Keratinocyte (primary cell): ENCODE measurements around the gene METTL5. TPM values are rescaled to one million over a fixed set of nuclear protein-coding genes. Genes with fewer than 3 reads are reported as not detected.

Experiments
- DNase-seq: peaks from one replicate; pipeline ENCODE4 v3.0.0-alpha.2; 2011; ENCODE audit warnings: low read depth, missing footprints, low spot score
- FAIRE-seq: peaks from 2 replicates; lab custom pipeline; 2011; peaks lifted over from hg19 to GRCh38; lab: Jason Lieb, UNC
- H2AFZ ChIP-seq: 2 replicates; pipeline ENCODE4 v1.6.0; 2012; ENCODE audit warnings: low read length, control low read depth, inconsistent platforms; ENCODE audit not compliant: control insufficient read depth
- H3K27ac ChIP-seq: 2 replicates; pipeline ENCODE4 v1.5.1; 2011; ENCODE audit warnings: low read length; ENCODE audit not compliant: control insufficient read depth, insufficient read depth
- H3K27me3 ChIP-seq: 3 replicates; pipeline ENCODE4 v1.6.0; 2011; ENCODE audit warnings: low read length; ENCODE audit not compliant: control insufficient read depth, insufficient read depth; ENCODE audit errors: extremely low read depth
- H3K36me3 ChIP-seq, 2 experiments: 2 replicates in 1 of 2; 3 replicates in 1 of 2; pipeline ENCODE4 v1.5.1; 2011; ENCODE audit warnings: low read length in 2 of 2, mild to moderate bottlenecking in 1 of 2; ENCODE audit not compliant: control insufficient read depth in 2 of 2, insufficient read depth in 2 of 2; ENCODE audit errors: extremely low read depth in 1 of 2
- H3K4me1 ChIP-seq: 3 replicates; pipeline ENCODE4 v1.5.1; 2011; ENCODE audit warnings: low read length; ENCODE audit not compliant: control insufficient read depth, insufficient read depth; ENCODE audit errors: extremely low read depth
- H3K4me2 ChIP-seq: 3 replicates; pipeline ENCODE4 v1.6.0; 2011; ENCODE audit warnings: low read depth, low read length; ENCODE audit not compliant: control insufficient read depth, insufficient read depth; ENCODE audit errors: extremely low read depth
- H3K4me3 ChIP-seq, 3 experiments: fragments of 200-600 bp in 1 of 3; sonication (generic) in 1 of 3; 2 replicates in 2 of 3; 3 replicates in 1 of 3; pipeline ENCODE4 v1.5.1; 2011 to 2016; ENCODE audit warnings: low read length in 3 of 3, mild to moderate bottlenecking in 3 of 3, control low read depth in 2 of 3, inconsistent platforms in 1 of 3, low read depth in 1 of 3, mixed read lengths in 1 of 3, mixed run types in 1 of 3, moderate library complexity in 1 of 3; ENCODE audit not compliant: control insufficient read depth in 2 of 3, insufficient read depth in 2 of 3; ENCODE audit errors: extremely low read depth in 1 of 3
- H3K79me2 ChIP-seq: 2 replicates; pipeline ENCODE4 v1.6.0; 2012; ENCODE audit warnings: low read length; ENCODE audit not compliant: control insufficient read depth, insufficient read depth
- H3K9ac ChIP-seq: 3 replicates; pipeline ENCODE4 v1.6.0; 2011; ENCODE audit warnings: low read length; ENCODE audit not compliant: control insufficient read depth, insufficient read depth; ENCODE audit errors: extremely low read depth
- H3K9me1 ChIP-seq: 3 replicates; pipeline ENCODE4 v1.6.0; 2011; ENCODE audit warnings: low read length; ENCODE audit not compliant: control insufficient read depth, insufficient read depth; ENCODE audit errors: extremely low read depth
- H3K9me3 ChIP-seq: 2 replicates; pipeline ENCODE4 v1.5.1; 2012; ENCODE audit warnings: low read depth, low read length; ENCODE audit not compliant: control insufficient read depth
- H4K20me1 ChIP-seq: 3 replicates; pipeline ENCODE4 v1.6.0; 2011; ENCODE audit warnings: low read length; ENCODE audit not compliant: control insufficient read depth, insufficient read depth; ENCODE audit errors: extremely low read depth
- EZH2 ChIP-seq: IDR thresholded peaks from one replicate; pipeline ENCODE4 v1.6.1; 2012; ENCODE audit warnings: inconsistent platforms, mild to moderate bottlenecking, low read length, moderate library complexity
- dilution Hi-C: fragments of 300-500 bp; cut with MboI; formaldehyde crosslinking; loops from one replicate; pipeline ENCODE4 v1.7.0; 2020; ENCODE audit warnings: low sequenced_read_pairs; ENCODE audit not compliant: extremely low pct_ligation_motif_present
- polyA plus RNA-seq, 5 experiments: library from polyadenylated mRNA; depleted of rRNA in 3 of 5; stranded (reverse) in 3 of 5; stranded (forward) in 1 of 5; unstranded in 1 of 5; fragments of >200 nt; gene quantifications; 1 replicate in 1 of 5; 2 replicates in 3 of 5; 3 replicates in 1 of 5; pipeline versions ENCODE4 v1.2.1 to v1.2.3, GENCODE V29; 2011 to 2012; ENCODE audit warnings: missing spikeins in 2 of 5, low read depth in 1 of 5, low replicate concordance in 1 of 5
- TF ChIP-seq, protein P1 (sequence below), 3 experiments: IDR thresholded peaks in 1 of 3; conservative IDR thresholded peaks in 1 of 3; optimal IDR thresholded peaks in 1 of 3; 2 replicates in 2 of 3; 3 replicates in 1 of 3; pipeline versions ENCODE3 to v1.5.1; 2011; ENCODE audit warnings: low read length in 3 of 3, mild to moderate bottlenecking in 3 of 3, moderate library complexity in 2 of 3, control low read depth in 1 of 3, inconsistent platforms in 1 of 3; ENCODE audit not compliant: insufficient read depth in 2 of 3; ENCODE audit errors: extremely low read depth in 1 of 3

Gene METTL5
- polyA plus RNA-seq, 1 donor (not counting 4 experiments of a cell fraction or from before 2014, with no cell fraction given) = 119 TPM

DNA sequence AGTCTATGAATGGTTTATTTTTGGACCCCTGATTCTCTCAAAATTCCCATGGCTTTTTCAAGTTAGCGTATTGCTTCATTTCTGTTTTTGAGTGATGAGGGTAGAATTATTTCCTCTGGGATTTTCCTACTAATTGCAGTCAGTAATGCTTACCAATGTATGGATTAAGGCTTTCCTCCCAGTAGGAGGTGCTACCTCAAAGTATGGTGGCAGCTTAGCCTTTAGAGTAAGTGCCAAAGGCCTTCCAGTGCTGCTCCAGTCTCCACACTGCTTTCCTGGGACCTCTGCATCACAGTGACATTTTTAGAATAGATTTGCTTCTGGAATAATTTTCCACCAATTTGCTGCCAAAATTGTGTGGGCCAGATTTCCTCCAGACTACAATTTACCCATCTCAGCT is 42.2 kb downstream of the METTL5 start:
- FAIRE-seq = no peak
- no peaks in the 10 kb centered on the region for H3K4me1 ChIP-seq

DNA sequence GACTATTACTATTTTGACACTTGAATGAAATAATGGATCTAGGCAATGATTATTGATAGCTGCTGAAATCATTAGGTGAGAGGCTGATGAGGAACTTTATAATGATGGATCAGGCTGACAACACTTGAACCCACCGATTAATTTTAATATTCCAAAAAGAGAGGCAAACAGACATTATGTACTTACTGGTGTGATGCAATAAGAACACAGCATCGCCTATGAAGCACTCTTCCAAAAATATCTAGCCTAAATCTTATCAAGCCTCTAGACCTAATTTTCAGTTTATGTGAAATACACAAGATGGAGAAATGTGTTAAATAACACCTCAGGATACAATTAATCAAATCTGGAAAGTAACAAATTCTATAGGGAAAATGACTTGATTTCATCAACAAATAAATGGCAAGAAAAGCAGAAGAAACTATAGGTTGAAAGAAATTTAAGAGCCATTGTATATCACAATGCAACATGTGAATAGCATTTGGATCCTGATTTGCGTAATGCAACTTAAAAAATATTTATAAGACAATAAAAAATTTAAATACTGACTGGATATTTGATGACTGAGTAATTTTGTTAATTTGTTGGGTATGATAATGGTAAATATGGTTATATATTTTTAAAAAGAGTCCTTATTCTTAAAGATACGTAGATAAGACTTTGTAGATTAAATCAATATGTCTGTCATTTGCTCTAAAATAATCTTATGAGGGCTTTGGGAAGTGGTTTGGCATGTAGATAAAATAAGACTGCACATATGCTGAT is 43.3 kb downstream of the METTL5 start:
- dilution Hi-C loops = no loop called here
- Histone ChIP-seq H3K4me2 (no peak overlapping the region), H3K9me1 (no peaks in the 10 kb centered on the region), H2AFZ (no peak overlapping the region), H3K9ac (no peak overlapping the region), H3K36me3 (no peaks in the 10 kb centered on the region), H3K27me3 (no peaks in the 10 kb centered on the region), H3K4me3 (no peak overlapping the region), H3K9me3 (no peaks in the 10 kb centered on the region), H3K27ac (no peak overlapping the region), H3K4me1 (no peaks in the 10 kb centered on the region), H3K79me2 (no peaks in the 10 kb centered on the region), H4K20me1 (no peaks in the 10 kb centered on the region)
- TF ChIP-seq, protein P1, sequence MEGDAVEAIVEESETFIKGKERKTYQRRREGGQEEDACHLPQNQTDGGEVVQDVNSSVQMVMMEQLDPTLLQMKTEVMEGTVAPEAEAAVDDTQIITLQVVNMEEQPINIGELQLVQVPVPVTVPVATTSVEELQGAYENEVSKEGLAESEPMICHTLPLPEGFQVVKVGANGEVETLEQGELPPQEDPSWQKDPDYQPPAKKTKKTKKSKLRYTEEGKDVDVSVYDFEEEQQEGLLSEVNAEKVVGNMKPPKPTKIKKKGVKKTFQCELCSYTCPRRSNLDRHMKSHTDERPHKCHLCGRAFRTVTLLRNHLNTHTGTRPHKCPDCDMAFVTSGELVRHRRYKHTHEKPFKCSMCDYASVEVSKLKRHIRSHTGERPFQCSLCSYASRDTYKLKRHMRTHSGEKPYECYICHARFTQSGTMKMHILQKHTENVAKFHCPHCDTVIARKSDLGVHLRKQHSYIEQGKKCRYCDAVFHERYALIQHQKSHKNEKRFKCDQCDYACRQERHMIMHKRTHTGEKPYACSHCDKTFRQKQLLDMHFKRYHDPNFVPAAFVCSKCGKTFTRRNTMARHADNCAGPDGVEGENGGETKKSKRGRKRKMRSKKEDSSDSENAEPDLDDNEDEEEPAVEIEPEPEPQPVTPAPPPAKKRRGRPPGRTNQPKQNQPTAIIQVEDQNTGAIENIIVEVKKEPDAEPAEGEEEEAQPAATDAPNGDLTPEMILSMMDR (optimal IDR thresholded peaks at IDR 0.05 in 1 of 3, IDR thresholded peaks at IDR 0.05 in 1 of 3, conservative IDR thresholded peaks at IDR 0.05 in 1 of 3; ENCODE audit: extremely low read depth in 1 of 3, insufficient read depth in 2 of 3, low read length in 3 of 3) = no peak
- no peak for TF ChIP-seq EZH2
- no peak for DNase-seq
- FAIRE-seq = no peak

More for the DNA sequence above, 42.2 kb downstream of the METTL5 start:
- no peak for DNase-seq
- no peak overlapping the region for H2AFZ ChIP-seq
- H3K9ac ChIP-seq = no peak overlapping the region
- H3K9me1 ChIP-seq = no peaks in the 10 kb centered on the region
- no peak overlapping the region for H3K4me2 ChIP-seq
- dilution Hi-C loops = no loop called here
- H3K36me3 ChIP-seq = no peaks in the 10 kb centered on the region
- no peaks in the 10 kb centered on the region for H3K9me3 ChIP-seq
- H3K79me2 ChIP-seq = no peaks in the 10 kb centered on the region
- H4K20me1 ChIP-seq = no peaks in the 10 kb centered on the region
- no peak overlapping the region for H3K4me3 ChIP-seq
- H3K27ac ChIP-seq = no peak overlapping the region
- H3K27me3 ChIP-seq = no peaks in the 10 kb centered on the region
- TF ChIP-seq, protein P1 (optimal IDR thresholded peaks at IDR 0.05 in 1 of 3, IDR thresholded peaks at IDR 0.05 in 1 of 3, conservative IDR thresholded peaks at IDR 0.05 in 1 of 3; ENCODE audit: extremely low read depth in 1 of 3, insufficient read depth in 2 of 3, low read length in 3 of 3) = peak in 1 of 3 experiments; percentile 5
- no peak for TF ChIP-seq EZH2
